GM23338 (cell line): ENCODE measurements around the gene PGRMC2. TPM values are rescaled to one million over a fixed set of nuclear protein-coding genes. Genes with fewer than 3 reads are reported as not detected.

Source experiments
- ATAC-seq: fragments of 200-7000 bp; cut with Tn5 transposase; 3 replicates; pipeline ENCODE4 v1.9.1; 2020
- DNase-seq: peaks from one replicate; pipeline ENCODE4 v3.0.0-alpha.2; 2015; ENCODE audit warnings: low spot score
- H2AFZ ChIP-seq: fragments of 200-600 bp; sonication (generic); 2 replicates; pipeline ENCODE4 v1.8.0; 2016; ENCODE audit warnings: antibody characterized with exemption, mild to moderate bottlenecking, moderate library complexity
- H3F3A ChIP-seq: fragments of 200-600 bp; sonication (generic); replicated peaks from 2 replicates; pipeline ENCODE4 v1.8.0; 2017; ENCODE audit warnings: antibody characterized with exemption, mixed run types, low read depth
- H3K27ac ChIP-seq: fragments of 200-600 bp; sonication (generic); 2 replicates; pipeline ENCODE4 v1.6.1; 2016; ENCODE audit warnings: low read depth
- H3K27me3 ChIP-seq: fragments of 200-600 bp; sonication (generic); 2 replicates; pipeline ENCODE4 v1.8.0; 2016; ENCODE audit warnings: mild to moderate bottlenecking, mixed run types, moderate library complexity; ENCODE audit not compliant: insufficient read depth
- H3K36me3 ChIP-seq: fragments of 200-600 bp; sonication (generic); 2 replicates; pipeline ENCODE4 v1.8.0; 2016; ENCODE audit warnings: mild to moderate bottlenecking; ENCODE audit not compliant: insufficient read depth
- H3K4me1 ChIP-seq: fragments of 200-600 bp; sonication (generic); 2 replicates; pipeline ENCODE4 v1.8.0; 2016; ENCODE audit warnings: mild to moderate bottlenecking, moderate library complexity; ENCODE audit not compliant: insufficient read depth
- H3K4me2 ChIP-seq: fragments of 200-600 bp; sonication (generic); 2 replicates; pipeline ENCODE4 v1.7.1; 2017; ENCODE audit warnings: mixed run types
- H3K4me3 ChIP-seq: fragments of 200-600 bp; sonication (generic); 2 replicates; pipeline ENCODE4 v1.6.1; 2016; ENCODE audit warnings: mixed run types
- H3K79me2 ChIP-seq: fragments of 200-600 bp; sonication (generic); replicated peaks from 2 replicates; pipeline ENCODE4 v1.8.0; 2017; ENCODE audit warnings: mild to moderate bottlenecking; ENCODE audit not compliant: insufficient read depth
- H3K9me2 ChIP-seq: fragments of 200-600 bp; sonication (generic); 2 replicates; pipeline ENCODE4 v1.8.0; 2017; ENCODE audit not compliant: insufficient read depth
- H4K20me1 ChIP-seq: fragments of 200-600 bp; sonication (generic); replicated peaks from 2 replicates; pipeline ENCODE4 v1.8.0; 2017; ENCODE audit warnings: mild to moderate bottlenecking; ENCODE audit not compliant: insufficient read depth
- H3K27ac Mint-ChIP-seq: 2 replicates; pipeline ENCODE4 v1.8.0; 2020; ENCODE audit warnings: inconsistent platforms, mild to moderate bottlenecking, moderate library complexity, mixed read lengths
- H3K27me3 Mint-ChIP-seq: 3 replicates; pipeline ENCODE4 v1.8.0; 2022; ENCODE audit warnings: low read depth, mild to moderate bottlenecking, moderate library complexity, mixed read lengths, inconsistent platforms; ENCODE audit not compliant: insufficient read depth, poor library complexity
- H3K36me3 Mint-ChIP-seq: 3 replicates; pipeline ENCODE4 v1.8.0; 2021; ENCODE audit warnings: low read depth, mild to moderate bottlenecking, inconsistent platforms, moderate library complexity, mixed read lengths
- H3K4me1 Mint-ChIP-seq: 3 replicates; pipeline ENCODE4 v1.8.0; 2020; ENCODE audit warnings: mild to moderate bottlenecking, inconsistent platforms, mixed read lengths
- H3K4me3 Mint-ChIP-seq: 3 replicates; pipeline ENCODE4 v1.8.0; 2021; ENCODE audit warnings: moderate library complexity, mild to moderate bottlenecking, inconsistent platforms, mixed read lengths
- H3K9me3 Mint-ChIP-seq: 3 replicates; pipeline ENCODE4 v1.8.0; 2020; ENCODE audit warnings: moderate library complexity, mild to moderate bottlenecking, inconsistent platforms, mixed read lengths
- CREB1 ChIP-seq: fragments of 250-450 bp; sonication (Bioruptor Pico); IDR thresholded peaks from 2 replicates; pipeline ENCODE4 v1.5.0; 2020; ENCODE audit warnings: low read depth, mild to moderate bottlenecking, moderate library complexity
- EZH2 ChIP-seq: fragments of 200-600 bp; sonication (generic); IDR thresholded peaks from one replicate; pipeline ENCODE4 v1.8.0; 2017; ENCODE audit warnings: antibody characterized with exemption, mild to moderate bottlenecking, low read depth; ENCODE audit not compliant: unreplicated experiment
- EZH2phosphoT487 ChIP-seq: fragments of 200-600 bp; sonication (generic); IDR thresholded peaks from one replicate; pipeline ENCODE4 v1.8.1; 2018; ENCODE audit warnings: antibody characterized with exemption; ENCODE audit not compliant: unreplicated experiment
- NANOG ChIP-seq: IDR thresholded peaks from 2 replicates; pipeline ENCODE4 v1.6.1; 2016; ENCODE audit warnings: antibody characterized with exemption, borderline replicate concordance
- POLR2AphosphoS5 ChIP-seq: IDR thresholded peaks from 2 replicates; pipeline ENCODE4 v1.6.1; 2016; ENCODE audit warnings: antibody characterized with exemption, low read depth
- STAT1 ChIP-seq: IDR thresholded peaks from one replicate; pipeline ENCODE4 v1.6.1; 2016; ENCODE audit warnings: antibody characterized with exemption; ENCODE audit not compliant: unreplicated experiment
- ZNF114 ChIP-seq: fragments of 250-450 bp; sonication (Bioruptor Pico); IDR thresholded peaks from 2 replicates; pipeline ENCODE4 v1.5.0; 2020; ENCODE audit warnings: mild to moderate bottlenecking, moderate library complexity
- ZNF331 ChIP-seq: fragments of 250-450 bp; sonication (Bioruptor Pico); IDR thresholded peaks from 2 replicates; pipeline ENCODE4 v1.5.0; 2020; ENCODE audit warnings: low read depth, mild to moderate bottlenecking, moderate library complexity
- polyA plus RNA-seq: library from polyadenylated mRNA; unstranded; fragments of >200 nt; fragmentation: Nextera tagmentation; extraction: Ambion mirVana; gene quantifications from 2 replicates; pipeline ENCODE4 v1.2.1, GENCODE V29; 2016
- total RNA-seq: library from RNA; depleted of rRNA; stranded (reverse); fragments of >200 nt; shearing (Covaris generic); gene quantifications from 2 replicates; pipeline ENCODE4 v1.2.3, GENCODE V29; 2014
- TF ChIP-seq, protein P1 (sequence below): IDR thresholded peaks from 2 replicates; pipeline ENCODE4 v1.6.1; 2016; ENCODE audit warnings: antibody characterized with exemption
- TF ChIP-seq, protein P2 (sequence below), 2 experiments: fragments of 200-600 bp in 1 of 2; sonication (generic) in 1 of 2; conservative IDR thresholded peaks; 2 replicates each; pipeline versions ENCODE4 v1.5.1 to v1.6.1; 2016 to 2017; ENCODE audit warnings: antibody characterized with exemption in 2 of 2, low read depth in 2 of 2, mild to moderate bottlenecking in 2 of 2, moderate library complexity in 1 of 2

Gene PGRMC2
- total and polyA plus RNA-seq, 2 experiments from 2014 or later = 40.2 to 61.9 TPM

DNA sequence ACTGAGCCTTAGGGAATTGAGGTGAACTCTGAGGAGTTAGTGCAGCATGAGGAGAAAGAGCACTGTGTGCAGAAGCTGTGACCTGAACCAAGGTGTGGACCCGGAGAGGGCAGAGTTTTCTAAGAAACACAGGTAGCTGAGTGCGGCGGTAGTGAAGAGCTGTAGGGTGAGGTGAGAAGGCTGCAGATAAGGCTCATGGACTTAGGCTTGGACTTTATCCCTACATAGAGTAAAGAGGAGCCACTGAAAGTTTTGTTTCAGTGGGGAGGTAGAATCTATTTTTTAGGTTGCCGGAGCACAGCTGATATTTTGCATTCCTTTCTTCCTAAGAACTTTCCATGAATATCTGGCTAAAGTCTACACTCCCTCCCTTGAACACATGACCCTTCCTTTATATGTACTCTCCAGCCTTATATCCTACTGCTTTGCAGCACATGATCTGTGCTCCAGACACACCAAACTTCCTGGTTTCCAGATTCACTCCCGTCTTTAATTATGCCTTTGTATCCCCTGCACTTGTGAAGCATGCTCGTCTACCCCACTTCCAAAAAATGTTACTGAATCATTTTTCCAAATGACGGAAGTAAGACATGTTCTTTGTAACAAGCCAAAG is 10.6 kb upstream of the PGRMC2 start:
- H3K4me1 Mint-ChIP-seq = peaks cover 4% of the 10 kb centered on the region; the same call in 2 of the 3 replicates
- H3K9me3 Mint-ChIP-seq = no peaks in the 10 kb centered on the region
- H3K27ac Mint-ChIP-seq = no peak overlapping the region
- no peaks in the 10 kb centered on the region for H3K27me3 ChIP-seq
- no peak overlapping the region for H3K4me3 Mint-ChIP-seq
- peaks cover 1% of the 10 kb centered on the region for H3K27me3 Mint-ChIP-seq
- no peaks in the 10 kb centered on the region for H4K20me1 ChIP-seq
- no peaks in the 10 kb centered on the region for H3K4me1 ChIP-seq
- DNase-seq (no peak), ATAC-seq (no peak)
- no peaks in the 10 kb centered on the region for H3K79me2 ChIP-seq
- no peak overlapping the region for H2AFZ ChIP-seq
- no peaks in the 10 kb centered on the region; the same call in 2 of the 3 replicates for H3K36me3 Mint-ChIP-seq
- H3F3A ChIP-seq = no peaks in the 10 kb centered on the region
- H3K4me3 ChIP-seq = no peak overlapping the region
- no peaks in the 10 kb centered on the region for H3K36me3 ChIP-seq
- H3K4me2 ChIP-seq = no peak overlapping the region
- H3K9me2 ChIP-seq = no peaks in the 10 kb centered on the region
- TF ChIP-seq, protein P1, sequence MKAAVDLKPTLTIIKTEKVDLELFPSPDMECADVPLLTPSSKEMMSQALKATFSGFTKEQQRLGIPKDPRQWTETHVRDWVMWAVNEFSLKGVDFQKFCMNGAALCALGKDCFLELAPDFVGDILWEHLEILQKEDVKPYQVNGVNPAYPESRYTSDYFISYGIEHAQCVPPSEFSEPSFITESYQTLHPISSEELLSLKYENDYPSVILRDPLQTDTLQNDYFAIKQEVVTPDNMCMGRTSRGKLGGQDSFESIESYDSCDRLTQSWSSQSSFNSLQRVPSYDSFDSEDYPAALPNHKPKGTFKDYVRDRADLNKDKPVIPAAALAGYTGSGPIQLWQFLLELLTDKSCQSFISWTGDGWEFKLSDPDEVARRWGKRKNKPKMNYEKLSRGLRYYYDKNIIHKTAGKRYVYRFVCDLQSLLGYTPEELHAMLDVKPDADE = no peak
- TF ChIP-seq STAT1 = no peak
- TF ChIP-seq, protein P2, sequence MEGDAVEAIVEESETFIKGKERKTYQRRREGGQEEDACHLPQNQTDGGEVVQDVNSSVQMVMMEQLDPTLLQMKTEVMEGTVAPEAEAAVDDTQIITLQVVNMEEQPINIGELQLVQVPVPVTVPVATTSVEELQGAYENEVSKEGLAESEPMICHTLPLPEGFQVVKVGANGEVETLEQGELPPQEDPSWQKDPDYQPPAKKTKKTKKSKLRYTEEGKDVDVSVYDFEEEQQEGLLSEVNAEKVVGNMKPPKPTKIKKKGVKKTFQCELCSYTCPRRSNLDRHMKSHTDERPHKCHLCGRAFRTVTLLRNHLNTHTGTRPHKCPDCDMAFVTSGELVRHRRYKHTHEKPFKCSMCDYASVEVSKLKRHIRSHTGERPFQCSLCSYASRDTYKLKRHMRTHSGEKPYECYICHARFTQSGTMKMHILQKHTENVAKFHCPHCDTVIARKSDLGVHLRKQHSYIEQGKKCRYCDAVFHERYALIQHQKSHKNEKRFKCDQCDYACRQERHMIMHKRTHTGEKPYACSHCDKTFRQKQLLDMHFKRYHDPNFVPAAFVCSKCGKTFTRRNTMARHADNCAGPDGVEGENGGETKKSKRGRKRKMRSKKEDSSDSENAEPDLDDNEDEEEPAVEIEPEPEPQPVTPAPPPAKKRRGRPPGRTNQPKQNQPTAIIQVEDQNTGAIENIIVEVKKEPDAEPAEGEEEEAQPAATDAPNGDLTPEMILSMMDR (conservative IDR thresholded peaks at IDR 0.05; ENCODE audit: low read depth in 2 of 2) = no peak
- H3K27ac ChIP-seq = no peak overlapping the region

DNA sequence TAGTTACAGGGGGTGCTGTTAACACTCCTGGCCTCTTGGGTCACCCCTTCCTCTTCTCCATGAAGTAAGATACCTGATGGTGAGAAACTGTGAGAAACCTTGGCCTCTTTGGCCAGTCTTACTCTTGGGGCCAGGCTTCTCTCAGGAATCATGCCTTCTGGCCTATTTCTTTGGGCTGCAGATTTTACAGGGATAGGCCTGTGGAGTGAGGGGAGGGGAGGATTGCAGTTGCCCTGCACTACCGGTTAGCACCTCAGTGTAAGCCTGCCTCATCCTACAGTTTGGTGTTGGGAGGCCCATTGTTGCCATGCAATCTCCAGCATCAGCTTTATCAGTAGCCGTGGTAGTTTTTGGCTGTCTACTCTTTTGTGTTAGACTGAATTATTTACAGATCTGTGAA is 7.6 kb upstream of the PGRMC2 start:
- Mint-ChIP-seq H3K4me3 (no peak overlapping the region), H3K27ac (no peak overlapping the region), H3K4me1 (peaks cover 18% of the 10 kb centered on the region; the same call in 2 of the 3 replicates), H3K9me3 (no peaks in the 10 kb centered on the region), H3K27me3 (peaks cover 1% of the 10 kb centered on the region), H3K36me3 (no peaks in the 10 kb centered on the region)
- H3K36me3 ChIP-seq = no peaks in the 10 kb centered on the region
- no peaks in the 10 kb centered on the region for H3K79me2 ChIP-seq
- H2AFZ ChIP-seq = no peak overlapping the region
- H3K27me3 ChIP-seq = no peaks in the 10 kb centered on the region
- no peak overlapping the region for H3K4me2 ChIP-seq
- H4K20me1 ChIP-seq = no peaks in the 10 kb centered on the region
- no peaks in the 10 kb centered on the region for H3K4me1 ChIP-seq
- no peak overlapping the region for H3K4me3 ChIP-seq
- no peak for TF ChIP-seq ZNF114 (CRISPR knock-in tag)
- TF ChIP-seq, protein P1 = no peak
- H3K27ac ChIP-seq = no peak overlapping the region
- H3F3A ChIP-seq = no peaks in the 10 kb centered on the region
- peak; percentile 6 for DNase-seq
- peak; percentile 61 for ATAC-seq
- H3K9me2 ChIP-seq = no peaks in the 10 kb centered on the region

DNA sequence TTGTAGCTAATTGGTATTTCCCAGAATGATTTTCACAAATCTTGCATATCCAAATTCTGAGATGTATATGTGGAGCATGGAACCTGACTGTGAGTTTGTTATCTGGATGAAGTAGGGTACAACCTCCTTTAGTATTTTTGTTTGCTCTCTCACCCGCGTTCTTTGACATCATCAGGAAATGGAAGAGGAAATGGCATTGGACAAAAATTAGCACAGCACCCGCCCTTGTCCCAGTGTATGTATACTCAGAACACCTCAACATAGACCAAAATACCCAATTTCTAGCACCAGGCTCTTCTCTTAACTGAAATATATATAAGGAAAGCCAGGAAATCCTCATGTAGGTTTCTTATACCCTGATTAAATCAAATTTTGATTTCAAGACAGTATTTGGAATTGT is 6.9 kb upstream of the PGRMC2 start:
- Histone ChIP-seq H3K4me2 (no peak overlapping the region), H3K27ac (no peak overlapping the region), H2AFZ (no peak overlapping the region), H3K27me3 (no peaks in the 10 kb centered on the region), H3K4me3 (no peak overlapping the region), H3K79me2 (no peaks in the 10 kb centered on the region), H3K9me2 (no peaks in the 10 kb centered on the region), H3F3A (no peaks in the 10 kb centered on the region), H3K4me1 (no peaks in the 10 kb centered on the region; the same call in 1 of the 2 replicates), H4K20me1 (no peaks in the 10 kb centered on the region), H3K36me3 (no peaks in the 10 kb centered on the region)
- no peak overlapping the region for H3K27ac Mint-ChIP-seq
- no peaks in the 10 kb centered on the region for H3K36me3 Mint-ChIP-seq
- DNase-seq = no peak
- H3K27me3 Mint-ChIP-seq = no peaks in the 10 kb centered on the region
- no peak for ATAC-seq
- H3K4me1 Mint-ChIP-seq = peaks cover 19% of the 10 kb centered on the region; the same call in 2 of the 3 replicates
- H3K4me3 Mint-ChIP-seq = no peak overlapping the region
- no peaks in the 10 kb centered on the region for H3K9me3 Mint-ChIP-seq
- TF ChIP-seq, protein P2 (conservative IDR thresholded peaks at IDR 0.05; ENCODE audit: low read depth in 2 of 2) = no peak
- TF ChIP-seq, protein P1 = no peak
- no peak for TF ChIP-seq NANOG
- TF ChIP-seq CREB1 (CRISPR knock-in tag) = no peak
- no peak for TF ChIP-seq STAT1
- no peak for TF ChIP-seq EZH2phosphoT487
- no peak for TF ChIP-seq ZNF331 (CRISPR knock-in tag)
- no peak for TF ChIP-seq POLR2AphosphoS5
- no peak for TF ChIP-seq EZH2
